Measurements from ENCODE around the gene SCARB2. TPM values are rescaled to one million over a fixed set of nuclear protein-coding genes. Genes with fewer than 3 reads are reported as not detected.

The SCARB2 gene
- total and polyA plus RNA-seq, 2 experiments from 2014 or later = 17.7 to 41.0 TPM

DNA sequence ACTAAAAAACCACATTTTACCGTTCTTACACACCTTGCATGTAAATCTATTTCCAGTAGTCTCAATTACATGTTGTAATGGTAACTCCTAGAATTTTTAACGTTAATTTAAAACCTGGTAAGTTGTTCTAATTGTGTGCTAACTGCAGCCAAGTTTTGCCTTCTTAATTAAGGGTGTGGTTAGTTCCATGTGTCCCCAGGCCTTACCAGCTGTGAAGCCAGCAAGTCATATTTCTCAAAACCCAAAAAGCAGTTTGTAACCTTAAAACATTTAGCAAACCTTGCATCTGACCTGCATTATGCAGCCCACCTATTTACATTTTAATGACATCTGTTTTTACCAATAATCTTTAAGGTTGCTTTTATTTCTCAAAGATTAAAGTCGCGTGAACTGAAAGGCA, 19.5 kb upstream of the SCARB2 start:
- Mint-ChIP-seq H3K36me3 (ENCODE audit: low read depth) (peaks cover 37% of the 10 kb centered on the region), H3K27ac (no peak overlapping the region), H3K4me1 (peaks cover 40% of the 10 kb centered on the region), H3K9me3 (peaks cover 29% of the 10 kb centered on the region), H3K4me3 (peak overlapping the region; percentile 75), H3K27me3 (ENCODE audit: insufficient read depth, low read depth, poor library complexity) (peaks cover 15% of the 10 kb centered on the region)
- ATAC-seq (no peak), DNase-seq (ENCODE audit: low spot score) (no peak)
- Histone ChIP-seq H3K9me2 (ENCODE audit: insufficient read depth) (no peaks in the 10 kb centered on the region), H4K20me1 (replicated peaks; ENCODE audit: insufficient read depth) (no peaks in the 10 kb centered on the region; the same call in none of the 2 replicates), H2AFZ (no peak overlapping the region), H3K4me3 (peak overlapping the region; percentile 63), H3K27me3 (ENCODE audit: insufficient read depth) (no peaks in the 10 kb centered on the region), H3K4me2 (peak overlapping the region; percentile 76), H3F3A (replicated peaks; ENCODE audit: low read depth) (no peaks in the 10 kb centered on the region), H3K4me1 (ENCODE audit: insufficient read depth) (peaks cover 19% of the 10 kb centered on the region), H3K79me2 (replicated peaks; ENCODE audit: insufficient read depth) (peaks cover 27% of the 10 kb centered on the region), H3K27ac (ENCODE audit: low read depth) (no peak overlapping the region; the same call in 1 of the 2 replicates), H3K36me3 (ENCODE audit: insufficient read depth) (peaks cover 11% of the 10 kb centered on the region; the same call in 1 of the 2 replicates)
- TF ChIP-seq NANOG (IDR thresholded peaks at IDR 0.05; ENCODE audit: borderline replicate concordance) (no peak), CREB1 (CRISPR knock-in tag; IDR thresholded peaks at IDR 0.05; ENCODE audit: low read depth) (no peak), ZNF114 (CRISPR knock-in tag; IDR thresholded peaks at IDR 0.05) (no peak), STAT1 (IDR thresholded peaks at IDR 0.05; ENCODE audit: unreplicated experiment) (no peak), EZH2phosphoT487 (IDR thresholded peaks at IDR 0.05; ENCODE audit: unreplicated experiment) (no peak), ZNF331 (CRISPR knock-in tag; IDR thresholded peaks at IDR 0.05; ENCODE audit: low read depth) (no peak), JUNB (IDR thresholded peaks at IDR 0.05; ENCODE audit: unreplicated experiment) (no peak), EZH2 (IDR thresholded peaks at IDR 0.05; ENCODE audit: low read depth, unreplicated experiment) (no peak), POLR2AphosphoS5 (IDR thresholded peaks at IDR 0.05; ENCODE audit: low read depth) (no peak)
- TF ChIP-seq, protein P1, sequence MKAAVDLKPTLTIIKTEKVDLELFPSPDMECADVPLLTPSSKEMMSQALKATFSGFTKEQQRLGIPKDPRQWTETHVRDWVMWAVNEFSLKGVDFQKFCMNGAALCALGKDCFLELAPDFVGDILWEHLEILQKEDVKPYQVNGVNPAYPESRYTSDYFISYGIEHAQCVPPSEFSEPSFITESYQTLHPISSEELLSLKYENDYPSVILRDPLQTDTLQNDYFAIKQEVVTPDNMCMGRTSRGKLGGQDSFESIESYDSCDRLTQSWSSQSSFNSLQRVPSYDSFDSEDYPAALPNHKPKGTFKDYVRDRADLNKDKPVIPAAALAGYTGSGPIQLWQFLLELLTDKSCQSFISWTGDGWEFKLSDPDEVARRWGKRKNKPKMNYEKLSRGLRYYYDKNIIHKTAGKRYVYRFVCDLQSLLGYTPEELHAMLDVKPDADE (IDR thresholded peaks at IDR 0.05) = no peak
- TF ChIP-seq, protein P2, sequence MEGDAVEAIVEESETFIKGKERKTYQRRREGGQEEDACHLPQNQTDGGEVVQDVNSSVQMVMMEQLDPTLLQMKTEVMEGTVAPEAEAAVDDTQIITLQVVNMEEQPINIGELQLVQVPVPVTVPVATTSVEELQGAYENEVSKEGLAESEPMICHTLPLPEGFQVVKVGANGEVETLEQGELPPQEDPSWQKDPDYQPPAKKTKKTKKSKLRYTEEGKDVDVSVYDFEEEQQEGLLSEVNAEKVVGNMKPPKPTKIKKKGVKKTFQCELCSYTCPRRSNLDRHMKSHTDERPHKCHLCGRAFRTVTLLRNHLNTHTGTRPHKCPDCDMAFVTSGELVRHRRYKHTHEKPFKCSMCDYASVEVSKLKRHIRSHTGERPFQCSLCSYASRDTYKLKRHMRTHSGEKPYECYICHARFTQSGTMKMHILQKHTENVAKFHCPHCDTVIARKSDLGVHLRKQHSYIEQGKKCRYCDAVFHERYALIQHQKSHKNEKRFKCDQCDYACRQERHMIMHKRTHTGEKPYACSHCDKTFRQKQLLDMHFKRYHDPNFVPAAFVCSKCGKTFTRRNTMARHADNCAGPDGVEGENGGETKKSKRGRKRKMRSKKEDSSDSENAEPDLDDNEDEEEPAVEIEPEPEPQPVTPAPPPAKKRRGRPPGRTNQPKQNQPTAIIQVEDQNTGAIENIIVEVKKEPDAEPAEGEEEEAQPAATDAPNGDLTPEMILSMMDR (conservative IDR thresholded peaks at IDR 0.05; ENCODE audit: low read depth in 2 of 2) = no peak
- TF ChIP-seq, protein P3, sequence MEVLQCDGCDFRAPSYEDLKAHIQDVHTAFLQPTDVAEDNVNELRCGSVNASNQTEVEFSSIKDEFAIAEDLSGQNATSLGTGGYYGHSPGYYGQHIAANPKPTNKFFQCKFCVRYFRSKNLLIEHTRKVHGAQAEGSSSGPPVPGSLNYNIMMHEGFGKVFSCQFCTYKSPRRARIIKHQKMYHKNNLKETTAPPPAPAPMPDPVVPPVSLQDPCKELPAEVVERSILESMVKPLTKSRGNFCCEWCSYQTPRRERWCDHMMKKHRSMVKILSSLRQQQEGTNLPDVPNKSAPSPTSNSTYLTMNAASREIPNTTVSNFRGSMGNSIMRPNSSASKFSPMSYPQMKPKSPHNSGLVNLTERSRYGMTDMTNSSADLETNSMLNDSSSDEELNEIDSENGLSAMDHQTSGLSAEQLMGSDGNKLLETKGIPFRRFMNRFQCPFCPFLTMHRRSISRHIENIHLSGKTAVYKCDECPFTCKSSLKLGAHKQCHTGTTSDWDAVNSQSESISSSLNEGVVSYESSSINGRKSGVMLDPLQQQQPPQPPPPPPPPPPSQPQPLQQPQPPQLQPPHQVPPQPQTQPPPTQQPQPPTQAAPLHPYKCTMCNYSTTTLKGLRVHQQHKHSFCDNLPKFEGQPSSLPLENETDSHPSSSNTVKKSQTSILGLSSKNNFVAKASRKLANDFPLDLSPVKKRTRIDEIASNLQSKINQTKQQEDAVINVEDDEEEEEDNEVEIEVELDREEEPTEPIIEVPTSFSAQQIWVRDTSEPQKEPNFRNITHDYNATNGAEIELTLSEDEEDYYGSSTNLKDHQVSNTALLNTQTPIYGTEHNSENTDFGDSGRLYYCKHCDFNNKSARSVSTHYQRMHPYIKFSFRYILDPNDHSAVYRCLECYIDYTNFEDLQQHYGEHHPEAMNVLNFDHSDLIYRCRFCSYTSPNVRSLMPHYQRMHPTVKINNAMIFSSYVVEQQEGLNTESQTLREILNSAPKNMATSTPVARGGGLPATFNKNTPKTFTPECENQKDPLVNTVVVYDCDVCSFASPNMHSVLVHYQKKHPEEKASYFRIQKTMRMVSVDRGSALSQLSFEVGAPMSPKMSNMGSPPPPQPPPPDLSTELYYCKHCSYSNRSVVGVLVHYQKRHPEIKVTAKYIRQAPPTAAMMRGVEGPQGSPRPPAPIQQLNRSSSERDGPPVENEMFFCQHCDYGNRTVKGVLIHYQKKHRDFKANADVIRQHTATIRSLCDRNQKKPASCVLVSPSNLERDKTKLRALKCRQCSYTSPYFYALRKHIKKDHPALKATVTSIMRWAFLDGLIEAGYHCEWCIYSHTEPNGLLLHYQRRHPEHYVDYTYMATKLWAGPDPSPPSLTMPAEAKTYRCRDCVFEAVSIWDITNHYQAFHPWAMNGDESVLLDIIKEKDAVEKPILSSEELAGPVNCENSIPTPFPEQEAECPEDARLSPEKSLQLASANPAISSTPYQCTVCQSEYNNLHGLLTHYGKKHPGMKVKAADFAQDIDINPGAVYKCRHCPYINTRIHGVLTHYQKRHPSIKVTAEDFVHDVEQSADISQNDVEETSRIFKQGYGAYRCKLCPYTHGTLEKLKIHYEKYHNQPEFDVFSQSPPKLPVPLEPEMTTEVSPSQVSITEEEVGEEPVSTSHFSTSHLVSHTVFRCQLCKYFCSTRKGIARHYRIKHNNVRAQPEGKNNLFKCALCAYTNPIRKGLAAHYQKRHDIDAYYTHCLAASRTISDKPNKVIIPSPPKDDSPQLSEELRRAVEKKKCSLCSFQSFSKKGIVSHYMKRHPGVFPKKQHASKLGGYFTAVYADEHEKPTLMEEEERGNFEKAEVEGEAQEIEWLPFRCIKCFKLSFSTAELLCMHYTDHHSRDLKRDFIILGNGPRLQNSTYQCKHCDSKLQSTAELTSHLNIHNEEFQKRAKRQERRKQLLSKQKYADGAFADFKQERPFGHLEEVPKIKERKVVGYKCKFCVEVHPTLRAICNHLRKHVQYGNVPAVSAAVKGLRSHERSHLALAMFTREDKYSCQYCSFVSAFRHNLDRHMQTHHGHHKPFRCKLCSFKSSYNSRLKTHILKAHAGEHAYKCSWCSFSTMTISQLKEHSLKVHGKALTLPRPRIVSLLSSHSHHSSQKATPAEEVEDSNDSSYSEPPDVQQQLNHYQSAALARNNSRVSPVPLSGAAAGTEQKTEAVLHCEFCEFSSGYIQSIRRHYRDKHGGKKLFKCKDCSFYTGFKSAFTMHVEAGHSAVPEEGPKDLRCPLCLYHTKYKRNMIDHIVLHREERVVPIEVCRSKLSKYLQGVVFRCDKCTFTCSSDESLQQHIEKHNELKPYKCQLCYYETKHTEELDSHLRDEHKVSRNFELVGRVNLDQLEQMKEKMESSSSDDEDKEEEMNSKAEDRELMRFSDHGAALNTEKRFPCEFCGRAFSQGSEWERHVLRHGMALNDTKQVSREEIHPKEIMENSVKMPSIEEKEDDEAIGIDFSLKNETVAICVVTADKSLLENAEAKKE (CRISPR knock-in tag; IDR thresholded peaks at IDR 0.05) = no peak
- TF ChIP-seq, protein P4, sequence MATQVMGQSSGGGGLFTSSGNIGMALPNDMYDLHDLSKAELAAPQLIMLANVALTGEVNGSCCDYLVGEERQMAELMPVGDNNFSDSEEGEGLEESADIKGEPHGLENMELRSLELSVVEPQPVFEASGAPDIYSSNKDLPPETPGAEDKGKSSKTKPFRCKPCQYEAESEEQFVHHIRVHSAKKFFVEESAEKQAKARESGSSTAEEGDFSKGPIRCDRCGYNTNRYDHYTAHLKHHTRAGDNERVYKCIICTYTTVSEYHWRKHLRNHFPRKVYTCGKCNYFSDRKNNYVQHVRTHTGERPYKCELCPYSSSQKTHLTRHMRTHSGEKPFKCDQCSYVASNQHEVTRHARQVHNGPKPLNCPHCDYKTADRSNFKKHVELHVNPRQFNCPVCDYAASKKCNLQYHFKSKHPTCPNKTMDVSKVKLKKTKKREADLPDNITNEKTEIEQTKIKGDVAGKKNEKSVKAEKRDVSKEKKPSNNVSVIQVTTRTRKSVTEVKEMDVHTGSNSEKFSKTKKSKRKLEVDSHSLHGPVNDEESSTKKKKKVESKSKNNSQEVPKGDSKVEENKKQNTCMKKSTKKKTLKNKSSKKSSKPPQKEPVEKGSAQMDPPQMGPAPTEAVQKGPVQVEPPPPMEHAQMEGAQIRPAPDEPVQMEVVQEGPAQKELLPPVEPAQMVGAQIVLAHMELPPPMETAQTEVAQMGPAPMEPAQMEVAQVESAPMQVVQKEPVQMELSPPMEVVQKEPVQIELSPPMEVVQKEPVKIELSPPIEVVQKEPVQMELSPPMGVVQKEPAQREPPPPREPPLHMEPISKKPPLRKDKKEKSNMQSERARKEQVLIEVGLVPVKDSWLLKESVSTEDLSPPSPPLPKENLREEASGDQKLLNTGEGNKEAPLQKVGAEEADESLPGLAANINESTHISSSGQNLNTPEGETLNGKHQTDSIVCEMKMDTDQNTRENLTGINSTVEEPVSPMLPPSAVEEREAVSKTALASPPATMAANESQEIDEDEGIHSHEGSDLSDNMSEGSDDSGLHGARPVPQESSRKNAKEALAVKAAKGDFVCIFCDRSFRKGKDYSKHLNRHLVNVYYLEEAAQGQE (IDR thresholded peaks at IDR 0.05; ENCODE audit: unreplicated experiment) = no peak
